Activated CD4-positive, CD25-positive, alpha-beta regulatory T cell treated with anti-CD3 and anti-CD28 coated beads, Interleukin-2, amount 50 U/mL, for 72 hours (primary cell): ENCODE data around the gene EPHA4.

Experiments
- DNase-seq: peaks from one replicate; pipeline ENCODE4 v3.0.0; 2021

Gene EPHA4

DNA sequence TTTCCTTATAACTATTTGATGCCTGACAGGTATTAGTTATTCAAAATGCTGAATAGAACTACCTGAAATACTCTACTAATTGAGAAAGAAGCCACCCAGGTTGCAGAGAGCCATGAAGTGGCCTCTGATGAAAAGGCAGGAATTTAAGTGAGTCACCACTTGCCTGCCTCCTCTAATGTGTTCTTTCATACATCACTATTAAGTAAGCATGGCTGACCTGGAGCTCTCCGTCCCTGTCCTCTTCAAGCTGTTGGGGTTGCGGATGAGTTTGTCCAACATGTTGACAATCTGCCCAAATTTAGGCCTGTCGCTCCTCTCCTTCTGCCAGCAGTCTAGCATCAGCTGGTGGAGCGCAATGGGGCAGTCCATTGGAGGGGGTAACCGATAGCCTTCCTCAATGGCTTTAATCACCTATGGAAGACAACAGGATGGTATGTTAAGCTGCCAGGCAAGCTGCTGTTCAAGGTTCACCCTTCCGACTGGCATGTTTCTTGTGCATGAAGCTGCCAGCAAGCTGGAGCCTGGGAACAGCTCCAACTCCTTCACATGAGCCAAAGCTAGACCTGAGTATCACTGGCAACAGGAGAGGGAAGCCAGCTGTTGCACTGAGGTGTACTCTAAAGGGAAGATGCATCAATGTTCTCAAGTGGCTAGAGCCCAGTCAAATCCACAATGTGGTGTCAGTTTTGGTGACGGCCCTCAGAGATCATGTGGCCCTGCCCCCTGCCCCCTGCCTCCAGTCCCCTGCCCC is 142.2 kb downstream of the EPHA4 start:
- DNase-seq = no peak

DNA sequence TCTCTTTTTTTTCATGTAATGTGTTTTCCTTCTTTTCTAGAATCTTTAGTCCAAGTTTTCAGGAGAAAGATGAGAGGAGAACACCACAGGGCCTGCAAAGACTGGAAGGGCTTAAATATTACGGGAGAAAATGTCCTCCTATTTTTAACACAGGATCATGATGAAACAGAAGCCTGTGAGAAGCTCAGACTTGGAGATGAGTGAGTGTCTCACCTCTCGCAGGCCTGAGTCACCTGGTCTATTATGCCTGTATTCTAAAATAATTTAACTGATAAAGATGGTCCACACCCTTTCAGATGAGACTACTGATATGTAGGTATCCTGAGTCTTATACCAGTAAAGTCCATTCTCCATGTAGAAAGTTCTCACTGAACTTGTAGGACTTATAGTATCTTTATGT is 143.2 kb downstream of the EPHA4 start:
- DNase-seq = no peak

DNA sequence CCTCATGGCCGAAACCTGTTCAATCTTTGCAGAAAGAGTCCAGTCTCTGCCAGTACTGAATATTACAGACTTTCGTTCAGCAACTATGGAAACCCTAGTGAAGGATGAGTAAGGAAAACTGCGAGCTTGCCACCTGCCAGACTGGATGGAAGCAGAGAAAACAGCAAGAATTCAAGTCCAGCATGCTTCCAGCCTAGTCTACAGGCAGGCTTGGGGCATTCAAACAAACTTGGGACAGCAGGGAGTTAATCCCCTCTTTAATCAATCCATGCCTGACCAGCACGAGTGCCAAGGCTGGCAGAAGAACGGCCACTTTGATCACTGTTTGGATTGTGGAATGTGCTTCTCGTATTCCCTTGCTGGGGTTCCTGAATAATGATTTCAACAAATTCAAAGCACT is 145.2 kb downstream of the EPHA4 start:
- no peak for DNase-seq

DNA sequence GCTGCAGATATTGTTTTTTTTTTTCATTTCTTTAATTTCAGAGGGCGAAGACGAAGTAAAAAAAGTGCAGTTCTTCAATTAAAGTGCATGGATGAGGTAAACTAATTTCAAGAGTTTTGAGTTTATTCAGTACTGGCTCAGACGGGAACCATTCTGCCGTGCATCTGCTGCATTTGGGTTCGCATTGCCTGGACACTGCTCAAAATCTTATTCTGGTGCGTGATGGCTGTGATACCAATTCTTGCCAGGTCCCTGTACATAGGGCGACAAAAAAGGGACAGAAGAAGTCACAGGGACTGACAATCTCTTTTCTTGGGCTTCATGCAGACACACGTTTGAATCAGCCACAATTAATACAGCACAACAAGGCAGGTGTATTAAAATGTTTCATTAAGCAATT is 146.2 kb downstream of the EPHA4 start:
- no peak for DNase-seq

DNA sequence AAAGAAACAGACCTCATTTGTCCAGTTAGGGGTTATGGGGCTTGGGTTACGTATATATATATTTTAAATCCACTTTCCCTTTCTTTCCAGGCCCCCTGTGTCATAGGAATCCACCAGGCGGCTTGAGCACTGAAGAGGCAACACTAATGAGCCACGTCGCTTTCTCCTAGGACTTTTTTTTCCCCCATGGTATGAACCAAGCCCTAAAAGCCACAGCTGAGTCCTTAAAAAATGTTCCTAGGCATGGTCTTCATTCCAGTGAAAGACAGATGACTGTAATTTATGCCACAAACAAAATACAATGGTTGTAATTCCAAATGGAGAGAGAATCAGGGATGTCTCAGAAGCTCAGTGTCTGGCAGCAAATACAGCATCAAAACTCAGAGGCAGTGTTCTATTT is 146.8 kb downstream of the EPHA4 start:
- no peak for DNase-seq

DNA sequence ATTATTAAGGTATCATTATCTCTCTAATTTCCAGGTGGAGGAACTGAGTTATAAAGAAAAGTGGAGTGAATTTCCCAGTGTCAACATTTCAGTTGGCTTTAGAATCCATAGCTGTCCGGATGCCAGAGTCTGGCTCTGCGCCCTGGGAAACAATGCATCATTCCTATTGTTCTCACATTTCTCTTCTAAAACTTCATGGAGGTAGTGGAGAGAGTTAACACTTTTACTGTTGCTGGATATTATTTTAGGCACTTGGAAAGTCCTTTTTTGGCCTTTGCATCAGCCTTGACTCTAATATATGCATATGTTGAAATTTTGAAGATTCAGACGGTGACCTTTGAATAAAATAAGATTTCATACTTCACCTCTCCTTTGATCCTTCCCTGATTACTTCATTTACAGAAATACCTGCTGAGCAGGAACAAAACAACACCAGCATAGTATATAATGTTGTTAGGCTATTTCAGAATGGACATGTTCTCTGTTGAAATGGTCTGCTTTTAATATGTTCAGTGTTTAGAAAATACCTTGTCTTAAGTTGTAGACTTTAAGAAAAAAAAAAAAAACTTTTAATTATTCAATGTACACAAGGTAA is 148.8 kb downstream of the EPHA4 start:
- no peak for DNase-seq

DNA sequence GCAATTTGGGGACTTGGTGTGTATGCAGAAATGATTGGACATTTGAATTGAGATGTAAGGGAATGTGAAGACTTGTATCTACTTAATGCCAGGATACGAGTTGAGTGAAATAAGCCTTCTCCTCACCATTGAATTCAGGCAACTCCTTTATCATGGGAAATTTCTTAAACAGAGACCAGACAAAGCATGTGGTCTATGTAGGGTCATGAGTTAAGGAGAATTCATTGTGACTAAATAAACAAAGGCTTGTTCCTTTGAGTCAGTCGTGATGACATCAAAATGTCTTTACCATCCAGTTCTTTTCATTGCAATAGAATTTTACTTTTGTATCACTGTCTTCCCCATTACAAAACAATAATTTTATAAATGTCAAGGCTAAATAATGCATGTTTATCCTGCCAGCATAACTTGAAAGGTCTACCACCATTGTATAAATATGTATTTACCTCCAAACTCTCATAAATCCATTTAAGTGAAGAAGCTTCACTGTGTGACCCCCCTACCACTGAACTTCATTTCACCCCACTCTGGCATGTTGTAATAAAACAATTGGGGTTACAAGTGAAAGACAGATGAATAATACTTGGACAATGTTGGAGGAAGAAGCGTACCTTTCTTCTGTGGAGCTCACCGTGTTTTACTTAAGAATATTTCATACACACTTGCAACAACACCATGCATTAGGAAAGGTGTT is 149.4 kb downstream of the EPHA4 start:
- DNase-seq = no peak

DNA sequence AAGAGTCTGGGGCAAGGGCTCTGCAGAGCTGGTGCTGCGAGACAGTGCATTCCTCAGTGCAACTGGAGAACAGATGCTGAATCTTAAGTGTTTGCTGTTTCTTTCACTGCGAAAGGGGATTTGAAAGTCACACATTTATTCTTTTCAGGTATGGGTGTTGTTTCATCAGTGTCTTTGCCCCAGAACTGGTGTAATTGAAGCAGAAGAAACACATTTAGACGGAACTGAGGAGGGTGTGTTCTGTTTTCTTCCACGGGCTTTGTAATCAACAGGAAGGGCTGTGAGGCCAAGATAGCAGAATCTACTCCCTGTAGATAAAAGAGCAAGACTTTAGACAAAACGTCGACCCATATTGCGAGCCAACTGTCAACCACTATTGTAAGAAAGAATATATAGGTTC is 151.9 kb downstream of the EPHA4 start:
- DNase-seq = no peak

DNA sequence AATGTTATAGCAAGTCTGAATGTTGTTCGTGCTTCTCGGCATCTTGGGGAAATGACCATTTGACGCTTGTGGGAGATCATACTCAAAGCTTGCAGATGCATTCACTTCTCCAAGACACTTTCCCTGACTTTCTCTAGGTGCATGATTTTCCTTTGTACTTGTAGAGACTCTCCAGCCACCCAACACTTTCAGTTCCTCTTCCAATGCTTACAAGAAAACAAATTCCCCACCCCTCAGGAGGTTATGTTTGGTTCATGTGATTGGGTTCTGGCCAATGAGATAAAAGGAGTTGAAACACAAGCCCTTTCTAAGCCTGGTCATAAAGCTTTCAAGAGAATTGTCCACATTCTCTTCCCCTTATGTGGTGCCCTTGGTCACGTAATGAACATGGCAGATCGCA is 156.3 kb downstream of the EPHA4 start:
- DNase-seq = no peak

DNA sequence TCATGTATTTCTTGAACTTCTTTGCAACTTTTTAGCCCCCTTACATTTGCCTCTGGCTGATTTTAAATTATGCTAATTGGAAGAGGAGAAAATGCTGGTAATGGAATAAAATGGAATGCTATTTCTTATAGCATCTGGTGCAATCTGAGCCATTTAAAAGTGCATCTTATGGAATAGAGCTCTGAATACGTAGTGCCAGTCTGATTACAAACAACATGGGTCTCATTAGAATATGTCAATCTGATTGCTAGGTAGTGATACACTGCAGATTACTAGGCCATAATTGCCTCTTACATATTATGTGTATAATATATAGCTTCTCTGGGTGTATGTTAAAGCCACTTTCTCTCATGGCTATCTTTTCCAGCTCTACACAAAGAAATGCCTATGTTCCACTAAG is 159.1 kb downstream of the EPHA4 start:
- DNase-seq = no peak

DNA sequence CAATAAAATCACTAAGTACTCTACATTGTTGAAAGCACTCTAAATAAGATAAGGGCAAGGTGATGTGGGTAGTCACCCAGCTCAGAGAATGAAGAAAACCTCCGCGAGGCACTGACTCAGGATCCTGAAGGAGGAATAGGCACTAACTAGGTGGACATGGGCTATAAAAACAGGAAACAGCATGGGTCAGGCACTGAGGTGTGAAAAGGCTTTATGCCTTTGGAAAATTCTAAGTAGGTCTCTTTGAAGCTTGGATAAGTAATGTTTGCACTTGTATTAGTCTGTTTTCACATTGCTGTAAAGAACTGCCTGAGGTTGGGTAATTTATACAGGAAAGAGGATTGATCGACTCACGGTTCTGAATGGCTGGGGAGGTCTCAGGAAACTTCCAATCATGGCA is 161.6 kb downstream of the EPHA4 start:
- DNase-seq = no peak

DNA sequence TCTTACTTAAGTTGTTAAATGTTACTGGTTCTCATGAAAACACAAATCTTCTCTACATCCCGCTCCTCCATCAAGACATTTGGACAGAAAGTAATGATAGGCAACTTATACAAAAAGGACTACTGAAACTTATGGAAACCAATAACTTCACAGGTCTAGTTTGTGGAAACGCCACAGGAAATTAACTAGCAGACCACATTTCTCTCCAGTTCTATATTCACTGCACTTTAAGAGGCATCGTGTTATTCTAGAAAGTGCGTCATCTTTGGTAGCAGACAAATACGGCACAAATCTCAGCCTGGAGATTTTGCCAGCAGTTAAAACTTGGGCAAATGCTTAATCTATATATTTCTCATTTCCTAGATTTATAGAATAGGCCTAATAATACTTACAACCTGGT is 164.3 kb downstream of the EPHA4 start:
- DNase-seq = no peak

DNA sequence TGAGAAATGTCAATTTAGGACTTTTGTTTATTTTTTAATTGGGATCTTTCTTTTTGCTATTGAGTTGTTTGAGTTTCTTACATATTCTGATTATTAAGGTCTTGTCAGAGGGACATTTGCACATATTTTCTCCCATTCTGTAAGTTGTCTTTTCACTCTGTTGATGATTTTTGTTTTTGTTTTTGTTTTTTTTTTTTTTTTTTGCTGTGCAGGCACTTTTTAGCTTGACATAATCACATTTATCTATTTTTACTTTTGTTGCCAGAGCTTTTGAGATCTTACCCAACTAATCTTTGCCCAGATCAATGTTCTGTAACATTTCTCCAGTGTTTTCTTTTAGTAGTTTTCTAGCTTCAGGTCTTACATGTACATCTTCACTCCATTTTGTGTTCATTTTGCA is 166.6 kb downstream of the EPHA4 start:
- DNase-seq = no peak

DNA sequence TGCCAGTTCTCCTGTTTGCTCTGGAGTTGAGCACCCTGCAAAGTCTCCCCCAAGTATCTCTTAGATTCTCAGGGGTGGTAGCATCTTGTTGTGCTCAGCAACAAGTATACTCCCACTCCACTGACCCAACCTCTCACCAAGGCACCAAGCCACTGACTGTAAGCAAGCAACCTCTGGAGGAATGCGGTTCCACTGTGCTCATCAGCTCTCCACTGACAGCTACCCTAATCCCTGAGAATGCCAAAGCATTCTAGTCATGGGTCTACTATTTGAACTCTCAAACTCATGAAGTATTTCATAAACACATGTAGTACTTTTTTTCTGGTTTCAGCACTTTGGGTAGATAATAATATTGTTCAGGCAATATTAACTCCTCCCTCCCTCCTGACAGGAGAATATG is 170.0 kb downstream of the EPHA4 start:
- no peak for DNase-seq

DNA sequence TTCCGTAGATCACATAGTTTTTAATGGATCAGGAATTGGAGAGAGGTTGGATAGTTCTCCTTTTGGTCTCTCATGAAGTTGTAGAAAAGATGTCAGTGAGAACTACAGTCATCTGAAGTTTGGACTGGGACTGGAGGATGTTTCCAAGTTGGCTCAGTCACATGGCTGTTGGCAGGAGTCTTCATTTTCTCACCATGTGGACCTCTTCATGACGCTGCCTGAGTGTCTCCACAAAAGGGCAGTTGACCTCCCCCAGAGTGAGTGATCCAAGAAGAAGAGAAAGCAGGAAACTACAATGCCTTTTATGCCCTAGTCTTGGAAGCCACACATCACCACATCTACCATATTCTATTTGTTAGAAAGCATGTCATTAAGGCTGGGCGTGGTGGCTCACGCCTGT is 171.7 kb downstream of the EPHA4 start:
- no peak for DNase-seq

DNA sequence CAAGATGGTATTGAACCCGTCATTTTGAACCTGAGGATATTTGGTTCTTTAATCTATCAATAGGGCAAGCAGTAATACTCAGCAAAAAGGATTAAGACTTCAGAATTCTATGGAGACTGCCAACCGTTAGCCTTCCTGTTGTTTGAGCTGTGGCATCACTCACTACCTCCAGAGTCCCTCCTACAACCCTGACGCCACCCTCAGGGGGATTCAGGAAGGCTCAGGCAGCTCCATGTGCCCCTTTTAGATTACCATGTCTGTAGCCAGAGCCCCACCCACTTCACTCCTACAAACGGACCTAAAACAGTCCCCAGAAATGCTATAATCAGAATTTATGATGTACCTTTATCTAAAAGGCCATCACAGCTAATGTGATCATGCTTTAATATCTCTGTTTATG is 172.9 kb downstream of the EPHA4 start:
- no peak for DNase-seq

DNA sequence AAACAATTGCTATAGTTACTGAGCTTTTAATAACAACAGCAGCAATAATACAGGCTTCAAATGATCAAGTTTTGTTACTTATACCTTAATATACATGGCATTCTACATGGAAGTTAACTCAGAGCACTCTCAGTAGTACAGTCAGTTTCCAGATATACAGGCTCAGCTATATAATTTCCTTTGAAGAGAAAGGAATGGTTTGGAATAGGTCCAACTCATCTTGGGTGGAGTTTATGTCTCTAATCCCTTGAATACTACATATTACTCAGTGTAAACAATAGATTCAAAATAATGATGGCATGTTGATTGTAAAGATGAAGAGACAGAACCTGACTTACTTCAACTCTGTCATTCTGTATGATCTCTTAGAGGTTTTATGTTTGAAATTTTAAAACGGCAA is 174.9 kb downstream of the EPHA4 start:
- no peak for DNase-seq

DNA sequence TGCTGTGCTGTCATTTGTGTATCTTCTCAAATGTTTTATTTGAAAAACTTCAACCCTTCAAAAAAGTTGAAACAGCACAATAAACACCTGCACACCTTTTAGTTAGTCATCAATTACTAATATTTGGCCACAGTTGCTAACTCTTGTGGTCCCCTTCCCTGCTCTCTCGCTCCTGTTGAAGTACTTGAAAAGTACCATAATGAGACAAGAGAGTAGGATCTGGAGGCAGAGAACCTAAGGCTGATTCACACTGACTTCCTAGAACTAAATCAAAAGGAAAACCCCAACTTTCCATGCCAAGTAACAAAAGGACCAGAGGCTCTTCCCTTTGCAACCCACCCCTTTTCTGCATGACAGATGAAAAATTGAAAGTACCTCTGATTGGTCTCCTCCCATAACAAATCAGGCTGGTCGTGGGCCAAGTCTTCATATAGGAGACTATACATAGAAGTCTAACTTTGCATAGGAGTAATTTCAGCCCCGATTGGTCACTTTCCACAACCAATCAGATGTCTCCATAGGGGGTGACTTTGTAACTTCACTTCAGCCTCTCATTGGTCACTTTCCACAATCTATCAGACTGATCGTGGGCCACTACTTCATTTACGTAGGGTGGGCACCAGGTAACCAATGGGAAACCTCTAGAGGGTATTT is 179.7 kb downstream of the EPHA4 start:
- DNase-seq = no peak

DNA sequence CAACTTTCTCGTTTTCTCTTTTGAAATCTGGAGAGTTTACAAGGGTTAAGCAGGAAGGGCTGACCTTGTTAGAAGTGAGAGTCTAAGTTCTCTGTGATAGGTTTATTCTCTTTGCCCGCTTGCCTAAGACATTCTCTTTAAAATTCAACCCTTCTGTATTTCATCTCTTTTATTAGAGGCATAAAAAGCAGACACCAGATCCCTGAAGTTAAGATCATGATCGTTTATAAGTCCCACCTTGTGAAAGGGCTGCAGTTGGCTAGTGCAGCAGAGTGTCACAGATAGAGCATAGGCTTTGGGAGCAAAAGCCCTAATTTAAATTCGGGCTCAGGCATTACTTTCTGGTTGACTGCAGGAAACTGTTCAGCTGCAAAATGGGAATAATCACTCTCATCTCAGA is 181.2 kb downstream of the EPHA4 start:
- no peak for DNase-seq

DNA sequence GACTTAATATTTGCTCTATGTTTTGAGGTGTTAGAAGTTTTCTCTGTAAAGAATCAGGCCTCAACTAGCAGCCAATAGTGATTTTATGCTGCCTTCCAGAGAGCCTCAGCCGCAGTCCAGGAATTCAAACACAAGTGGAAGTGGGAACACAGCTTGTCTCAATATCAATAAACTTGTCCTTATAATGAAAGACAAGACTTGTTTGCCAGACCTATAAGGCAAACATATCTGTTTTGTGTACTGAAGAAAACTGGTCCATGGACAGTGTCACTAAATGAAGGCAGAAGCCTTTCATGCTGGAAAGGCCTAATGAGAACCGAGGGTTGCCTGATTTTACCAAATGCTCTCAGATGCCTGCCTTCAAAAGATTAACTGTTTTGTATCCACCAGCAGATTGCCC is 182.2 kb downstream of the EPHA4 start:
- DNase-seq = no peak

DNA sequence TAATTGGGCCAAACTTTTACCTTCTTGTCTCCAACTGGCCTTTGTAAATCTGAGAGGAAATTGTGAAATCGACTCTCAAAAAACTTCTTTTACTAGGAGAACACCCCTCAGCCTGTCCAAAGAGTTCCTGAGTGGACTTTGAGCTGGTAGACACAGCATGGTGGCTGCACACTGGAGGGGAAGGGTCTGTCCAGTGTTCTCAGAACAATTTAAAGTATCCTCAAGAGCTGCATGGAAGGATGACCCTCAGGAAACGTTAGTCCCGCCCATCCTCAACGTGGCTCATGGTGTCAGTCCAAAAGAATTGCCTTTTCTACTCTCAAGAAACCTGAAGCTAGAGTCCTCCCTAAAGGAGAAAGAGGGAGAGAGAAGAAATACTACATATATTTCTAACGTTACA is 182.7 kb downstream of the EPHA4 start:
- no peak for DNase-seq

DNA sequence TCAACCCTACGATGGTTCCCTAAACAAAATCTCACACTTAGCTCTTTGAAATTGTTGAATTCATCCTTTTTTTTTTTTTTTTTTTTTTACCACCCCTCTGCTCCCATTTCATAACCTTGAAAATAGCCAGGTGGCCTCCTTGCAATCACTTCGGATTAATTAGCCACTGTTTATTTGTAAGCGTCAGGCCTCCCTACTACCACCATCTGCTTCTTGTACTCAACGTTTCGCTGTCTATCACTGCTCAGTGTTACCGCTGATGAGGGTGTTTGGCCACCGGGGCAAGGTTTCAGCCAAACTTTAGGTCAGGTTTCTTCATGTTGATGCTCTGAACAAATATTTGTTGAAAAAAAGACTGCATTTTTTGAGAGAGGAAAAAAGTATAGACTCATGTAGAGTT is 183.2 kb downstream of the EPHA4 start:
- no peak for DNase-seq

DNA sequence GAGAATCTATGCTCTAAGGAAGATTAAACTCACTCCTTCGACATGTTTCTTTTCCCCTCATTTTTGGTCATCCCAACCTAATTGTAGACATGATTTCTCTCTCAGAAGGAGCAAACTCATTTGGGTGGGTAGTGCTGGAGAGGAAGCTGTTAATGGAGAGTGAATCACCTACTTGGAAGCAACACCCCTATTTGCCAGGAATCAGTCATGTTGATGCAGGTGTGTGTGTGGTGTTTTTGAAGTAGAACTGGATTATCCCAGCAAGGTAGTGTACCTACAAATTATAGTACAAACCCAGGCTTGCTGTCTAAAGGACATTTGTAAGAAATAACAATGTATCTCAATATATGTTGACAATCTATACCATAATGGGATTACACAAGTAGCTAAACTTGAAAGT is 186.4 kb downstream of the EPHA4 start:
- no peak for DNase-seq

DNA sequence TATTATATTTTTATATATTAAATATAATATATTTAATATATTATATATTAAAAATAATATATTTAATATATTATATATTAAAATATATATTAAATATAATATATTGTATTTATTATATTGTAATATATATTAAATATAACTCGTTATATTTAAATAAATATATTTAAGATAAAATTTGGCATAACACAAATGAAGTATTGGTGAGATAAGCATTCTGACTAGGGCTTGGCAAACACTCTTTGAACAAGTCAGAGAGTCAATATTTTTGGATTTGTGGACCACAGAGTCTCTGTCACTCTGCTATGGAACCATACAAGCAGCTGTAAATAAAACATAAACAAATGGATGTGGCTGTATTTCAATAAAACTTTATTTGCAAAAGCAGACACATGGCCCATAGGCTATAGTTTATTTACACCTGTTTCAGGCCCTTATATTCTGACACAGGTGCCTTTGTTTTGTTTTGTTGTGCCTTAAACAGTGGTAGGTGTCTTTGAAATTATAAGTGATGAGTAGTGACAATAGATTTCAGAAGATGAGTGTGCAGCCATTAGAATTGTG is 190.1 kb downstream of the EPHA4 start:
- DNase-seq = no peak
